ENCODE measurements around the gene NDUFV2.
"Not testable (repeated sequence)": the region's sequence is repeated elsewhere in the genome, so short reads cannot be mapped to it uniquely, and the experiment has no call there.

Gene NDUFV2

DNA sequence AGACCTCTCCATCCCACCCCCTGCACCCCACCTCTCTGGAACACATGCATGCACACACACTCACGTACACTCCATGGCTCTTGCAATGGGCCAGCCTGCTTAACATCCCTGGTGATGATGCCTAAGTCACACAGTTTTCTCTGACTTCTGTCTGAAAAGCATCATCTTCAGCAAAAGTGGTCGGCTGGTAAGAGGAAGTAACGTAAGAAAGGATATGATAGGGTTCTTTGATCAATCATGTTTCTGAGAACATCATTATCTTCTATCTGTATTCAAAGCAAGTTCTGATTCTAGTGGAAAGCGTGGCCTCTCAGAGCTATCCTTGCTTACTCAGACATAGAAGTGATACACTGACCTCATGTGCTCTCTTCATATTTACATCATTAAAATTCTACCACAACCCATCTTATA lies 11.4 kb upstream of the NDUFV2 start:
- no peak for DNase-seq

DNA sequence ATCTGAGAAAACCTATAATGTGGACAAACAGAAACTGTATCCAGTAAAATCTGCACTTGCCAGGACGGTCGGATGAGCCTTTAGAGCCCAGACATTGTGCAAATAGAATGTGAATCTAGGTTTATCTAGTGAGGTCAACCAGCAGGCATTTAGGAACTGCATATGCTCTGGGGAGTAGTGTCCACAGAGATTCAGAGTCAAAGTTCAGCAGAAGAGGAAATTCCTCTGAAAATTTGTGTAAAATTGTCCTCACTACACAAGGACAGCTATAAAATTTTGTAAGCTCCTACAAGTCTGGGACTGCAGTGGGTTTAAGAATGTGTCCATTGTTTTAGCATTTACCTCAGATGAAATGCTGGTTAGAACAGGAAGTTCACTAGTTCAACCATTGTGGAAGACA lies 9.8 kb upstream of the NDUFV2 start:
- DNase-seq: no peak

DNA sequence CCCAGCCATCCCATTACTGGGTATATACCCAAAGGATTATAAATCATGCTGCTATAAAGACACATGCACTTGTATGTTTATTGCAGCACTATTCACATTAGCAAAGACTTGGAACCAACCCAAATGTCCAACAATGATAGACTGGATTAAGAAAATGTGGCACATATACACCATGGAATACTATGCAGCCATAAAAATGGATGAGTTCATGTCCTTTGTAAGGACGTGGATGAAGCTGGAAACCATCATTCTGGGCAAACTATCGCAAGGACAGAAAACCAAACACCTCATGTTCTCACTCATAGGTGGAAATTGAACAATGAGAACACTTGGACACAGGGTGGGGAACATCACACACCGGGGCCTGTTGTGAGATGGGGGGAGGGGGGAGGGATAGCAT lies 9.4 kb upstream of the NDUFV2 start:
- not testable (repeated sequence) for DNase-seq

DNA sequence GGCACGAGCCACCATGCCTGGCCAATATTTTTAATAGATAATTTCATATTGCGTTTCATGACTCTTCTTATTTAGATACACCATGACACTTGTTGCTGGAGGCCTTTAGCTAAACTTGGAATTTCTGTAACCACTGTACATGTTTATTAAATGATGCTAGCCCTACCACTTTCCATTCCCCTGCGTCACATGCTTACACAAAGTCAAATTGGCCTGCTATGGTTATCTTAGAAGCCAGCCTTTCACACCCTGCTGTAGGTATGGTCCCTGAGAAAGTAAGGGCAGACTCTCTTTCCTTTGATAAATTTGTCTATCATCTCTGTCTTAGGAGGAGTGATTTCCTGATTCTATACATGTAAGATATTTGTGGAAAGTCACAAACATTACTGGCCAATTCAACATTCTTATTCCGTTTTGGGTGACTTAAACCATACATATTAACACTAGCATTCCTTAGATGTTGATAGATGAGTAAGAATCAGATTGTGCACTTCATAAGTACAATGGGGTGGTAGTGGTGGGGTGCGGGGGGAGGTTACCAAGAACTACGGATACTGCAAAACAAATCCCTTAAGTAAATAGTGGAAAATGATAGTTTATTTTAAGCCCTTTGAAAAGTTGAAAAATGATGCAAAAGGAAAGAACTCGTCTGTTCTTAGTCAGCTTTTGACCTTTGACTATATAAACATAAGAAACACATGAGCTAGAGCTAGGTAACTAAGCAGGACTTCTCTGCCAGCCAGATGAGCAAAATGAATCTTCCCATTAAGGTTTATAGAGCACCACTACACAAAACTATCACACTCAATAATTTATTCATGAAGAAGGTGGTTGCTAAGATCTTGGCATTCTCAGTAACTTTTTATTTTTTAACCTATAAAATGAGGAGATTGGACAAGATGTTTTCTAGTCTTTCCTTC lies 7.9 kb upstream of the NDUFV2 start:
- DNase-seq: no peak

DNA sequence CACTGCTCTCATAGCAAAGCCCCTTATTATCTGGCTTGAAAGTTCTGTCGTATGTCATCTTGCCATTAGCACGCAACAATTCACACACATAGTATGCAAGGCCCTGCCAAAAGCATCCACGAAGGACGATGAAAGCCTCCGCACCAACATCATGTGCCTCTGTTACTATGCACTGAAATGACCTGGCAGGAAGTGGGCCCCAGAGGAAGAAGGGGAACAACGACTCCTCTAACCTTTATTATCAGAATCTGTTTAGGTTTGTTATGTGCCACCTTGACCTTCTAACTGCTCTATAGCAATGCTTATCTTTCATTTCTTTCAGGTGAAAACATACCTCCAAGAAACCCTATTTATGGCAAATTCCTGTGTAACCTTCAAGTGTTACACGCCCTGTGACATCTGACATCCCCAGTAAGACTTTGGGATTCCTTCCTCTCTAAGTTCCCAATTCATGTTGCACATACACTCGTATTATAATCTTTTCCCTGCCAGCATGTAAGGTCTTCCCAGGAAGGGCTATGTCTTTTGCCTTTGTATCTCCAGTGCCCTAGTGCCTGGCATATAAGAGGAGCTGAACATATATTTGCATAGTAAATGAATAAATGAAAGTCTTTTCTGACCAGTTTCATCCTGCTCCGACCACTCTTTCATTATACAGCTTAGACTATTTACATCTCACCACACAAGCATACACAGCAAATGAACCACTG lies 7.0 kb upstream of the NDUFV2 start:
- no peak for DNase-seq

DNA sequence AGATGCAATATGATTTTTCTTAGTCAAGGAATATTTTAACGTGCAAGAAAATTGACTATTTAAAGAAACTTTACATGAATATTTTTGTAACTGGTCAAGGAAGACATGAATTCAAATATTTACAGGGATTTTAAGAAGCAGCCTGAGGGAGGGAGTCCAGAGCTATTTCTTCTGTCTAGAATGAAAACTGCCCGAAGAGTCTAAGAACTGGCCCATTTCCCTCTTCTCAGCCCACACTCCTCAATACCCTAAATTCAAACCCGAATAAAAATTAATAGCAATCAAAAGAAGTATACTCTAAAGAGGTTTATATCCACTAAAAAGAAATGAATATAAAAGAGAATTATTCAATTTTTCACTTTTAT lies 6.5 kb upstream of the NDUFV2 start:
- no peak for DNase-seq

DNA sequence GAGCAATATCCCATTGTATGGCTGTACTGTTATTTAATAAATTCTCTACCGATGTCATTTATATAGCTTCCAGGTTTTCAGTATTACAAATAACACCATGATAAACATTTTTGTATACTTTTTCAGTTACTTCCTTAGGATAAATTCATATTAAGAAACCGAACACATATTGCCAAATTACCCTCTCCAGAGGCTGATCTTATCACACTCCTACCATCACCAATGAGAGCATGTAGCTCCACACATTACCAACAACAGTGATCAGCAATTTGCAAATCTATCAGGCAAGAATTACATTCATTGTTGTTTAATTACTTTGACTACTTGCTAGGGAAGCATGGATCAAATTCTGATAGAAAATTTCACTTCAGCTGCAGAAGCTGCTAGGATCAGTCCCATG lies 5.8 kb upstream of the NDUFV2 start:
- DNase-seq: no peak

DNA sequence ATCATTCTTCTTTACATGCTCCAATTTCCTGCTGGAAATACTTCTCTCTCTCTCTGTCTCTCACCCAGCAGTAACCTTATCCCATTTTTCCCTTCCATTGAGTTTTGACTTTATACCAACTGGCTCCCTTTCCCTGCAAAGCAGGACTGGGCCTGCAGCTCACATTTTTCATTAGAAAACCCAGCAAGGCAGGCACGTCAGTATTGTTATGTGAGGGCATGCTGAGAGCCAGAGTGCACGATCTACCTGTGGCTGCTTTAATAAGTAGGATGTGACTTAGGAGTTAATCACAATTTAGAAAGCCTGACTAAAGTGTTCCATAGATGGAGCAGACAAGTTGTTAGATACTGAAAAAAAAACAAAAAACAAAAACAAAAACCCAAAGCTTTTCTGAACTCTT lies 5.2 kb upstream of the NDUFV2 start:
- DNase-seq: no peak

DNA sequence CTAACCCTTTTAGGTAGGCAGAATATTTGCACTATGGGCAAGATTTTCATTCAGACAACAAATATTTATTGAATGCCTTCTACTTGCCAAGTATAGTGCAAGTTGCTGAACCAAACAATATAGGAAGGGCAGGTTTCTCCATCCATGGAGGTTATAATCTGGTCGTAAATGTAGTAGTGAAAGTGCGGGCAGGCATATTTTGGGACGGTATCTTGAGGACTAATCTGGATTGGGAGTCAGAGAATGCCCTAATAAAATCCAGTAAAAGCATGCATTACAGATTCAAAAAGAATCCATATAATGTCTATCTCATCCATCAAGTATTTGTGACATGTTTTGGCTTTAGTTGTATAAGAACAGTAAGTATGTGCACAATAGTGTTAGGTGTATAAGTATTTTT lies 1.7 kb upstream of the NDUFV2 start:
- no peak for DNase-seq

DNA sequence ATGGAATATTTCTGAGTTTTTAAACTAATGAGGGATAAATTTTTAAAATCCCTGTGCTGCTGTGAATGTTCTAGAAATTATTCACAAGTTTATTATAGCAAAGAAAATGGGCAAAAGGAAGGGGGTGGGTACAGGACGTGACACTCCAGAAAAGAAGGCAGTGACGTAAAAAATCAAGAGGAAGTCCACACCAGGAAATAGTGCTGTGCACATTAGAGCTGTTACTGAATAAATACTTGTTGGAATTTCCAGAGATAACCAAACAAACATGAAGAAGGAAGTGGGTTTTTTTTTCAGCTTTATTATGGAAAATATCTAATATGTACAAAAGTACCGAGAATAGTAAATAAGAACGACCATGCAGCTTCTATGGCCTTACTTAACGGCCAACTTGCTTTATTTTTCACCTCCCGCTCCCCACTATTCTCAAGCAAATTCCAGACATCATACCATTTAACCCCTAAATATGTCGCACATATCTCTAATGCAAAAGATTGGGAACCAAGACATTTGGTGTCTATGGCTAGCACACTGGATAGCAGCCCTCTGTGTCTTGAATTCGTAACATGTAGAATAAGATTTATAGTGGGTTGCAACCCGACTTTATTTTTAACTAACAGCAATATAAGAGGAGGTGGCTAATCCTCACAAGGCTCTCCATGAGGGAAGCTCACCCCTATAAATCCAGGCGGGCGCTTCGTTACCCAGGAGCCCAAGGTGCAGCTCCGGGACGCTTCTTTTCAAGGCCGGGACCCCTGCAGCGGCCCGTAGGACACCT lies 580 bp upstream of the NDUFV2 start:
- no peak for DNase-seq

DNA sequence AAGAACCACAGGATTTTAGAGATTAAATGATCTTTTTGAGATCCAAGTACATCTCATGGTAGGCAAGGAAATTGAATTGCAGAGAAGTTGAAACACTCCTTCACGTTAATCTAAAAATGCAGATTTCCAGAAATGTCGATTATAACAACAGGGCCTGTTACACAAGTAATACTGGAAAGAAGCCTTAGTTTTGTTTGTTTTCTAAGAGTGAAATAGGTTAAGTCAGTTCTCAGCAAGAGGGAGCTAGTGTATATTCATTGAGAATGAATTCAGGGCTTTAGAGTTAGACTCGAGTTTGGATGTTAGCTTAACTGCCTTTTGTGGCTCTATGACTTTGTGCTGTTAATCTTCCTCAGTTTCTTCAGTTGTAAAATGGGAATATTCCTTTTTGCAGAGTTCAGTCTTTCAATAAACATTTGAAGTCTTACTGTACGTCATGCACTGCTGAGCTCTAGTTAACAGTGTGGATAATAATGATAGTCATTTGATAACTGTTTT lies 926 bp downstream of the NDUFV2 start:
- DNase-seq: no peak

DNA sequence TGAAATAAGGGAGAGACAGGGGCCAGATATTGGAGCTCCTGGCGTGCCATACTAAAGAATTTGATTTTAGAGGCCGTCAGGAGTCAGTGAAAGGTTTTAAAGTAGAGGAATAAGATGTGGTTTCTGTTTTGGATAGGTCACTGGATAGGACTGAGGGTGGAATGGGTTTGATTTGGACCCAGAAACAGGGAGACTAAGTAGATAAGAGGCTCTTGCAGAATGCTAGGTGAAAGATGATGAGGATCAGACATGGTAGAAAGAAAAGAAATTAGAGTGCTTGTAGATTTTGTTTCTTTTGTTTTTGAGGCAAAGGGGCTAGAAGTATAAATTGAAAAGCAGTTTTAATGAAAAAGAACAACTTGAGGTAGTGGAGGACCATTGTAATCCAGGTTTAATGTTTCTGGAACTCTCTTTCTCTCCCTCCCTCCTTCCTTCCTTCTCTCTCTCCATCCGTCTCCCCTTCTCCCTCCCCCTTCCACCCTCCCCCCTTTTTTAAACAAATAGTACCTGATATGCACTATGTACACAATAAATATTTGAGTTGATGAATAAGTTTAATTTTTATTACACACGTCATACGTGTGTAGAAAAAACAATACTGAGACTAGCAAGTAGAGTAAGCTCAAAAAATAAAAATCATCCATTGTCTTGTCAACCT lies 1.9 kb downstream of the NDUFV2 start:
- DNase-seq: no peak

DNA sequence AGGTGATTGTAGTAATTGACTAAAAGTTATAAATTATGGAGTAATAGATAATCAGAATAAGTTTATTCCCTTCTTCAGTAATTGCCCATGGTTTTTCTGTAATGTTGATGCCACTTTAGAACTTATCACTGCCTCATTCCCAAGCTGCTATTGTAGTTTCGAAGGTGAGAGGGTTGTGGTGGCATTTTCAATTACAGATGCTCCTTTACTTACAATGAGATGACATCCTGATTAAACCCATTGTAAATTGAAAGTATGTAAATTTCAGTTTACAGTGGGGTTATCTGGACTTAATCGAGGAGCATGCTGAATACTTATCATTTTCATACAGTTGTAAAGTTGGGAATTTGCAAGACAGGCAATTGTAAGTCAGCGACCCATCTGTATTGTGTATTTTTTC lies 2.9 kb downstream of the NDUFV2 start:
- no peak for DNase-seq

DNA sequence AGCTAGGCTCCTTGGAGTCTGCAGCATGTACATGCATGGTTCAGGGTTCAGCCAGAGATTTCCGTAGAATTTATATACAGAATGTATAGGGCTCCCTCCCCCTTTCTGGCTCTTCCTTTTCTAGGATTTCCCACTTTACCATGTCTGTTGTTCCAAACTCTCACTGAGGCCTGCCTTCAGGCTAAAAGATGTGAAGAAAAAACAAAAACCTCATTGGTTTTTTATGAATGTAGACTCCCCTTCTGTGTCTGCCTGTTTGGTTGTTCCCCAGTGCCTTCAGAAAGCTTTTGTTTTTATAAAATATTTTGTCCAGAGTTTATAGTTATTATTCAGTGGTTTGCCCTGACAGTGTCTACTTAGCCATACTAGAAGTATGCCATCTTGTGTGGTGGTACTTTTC lies 3.6 kb downstream of the NDUFV2 start:
- no peak for DNase-seq

DNA sequence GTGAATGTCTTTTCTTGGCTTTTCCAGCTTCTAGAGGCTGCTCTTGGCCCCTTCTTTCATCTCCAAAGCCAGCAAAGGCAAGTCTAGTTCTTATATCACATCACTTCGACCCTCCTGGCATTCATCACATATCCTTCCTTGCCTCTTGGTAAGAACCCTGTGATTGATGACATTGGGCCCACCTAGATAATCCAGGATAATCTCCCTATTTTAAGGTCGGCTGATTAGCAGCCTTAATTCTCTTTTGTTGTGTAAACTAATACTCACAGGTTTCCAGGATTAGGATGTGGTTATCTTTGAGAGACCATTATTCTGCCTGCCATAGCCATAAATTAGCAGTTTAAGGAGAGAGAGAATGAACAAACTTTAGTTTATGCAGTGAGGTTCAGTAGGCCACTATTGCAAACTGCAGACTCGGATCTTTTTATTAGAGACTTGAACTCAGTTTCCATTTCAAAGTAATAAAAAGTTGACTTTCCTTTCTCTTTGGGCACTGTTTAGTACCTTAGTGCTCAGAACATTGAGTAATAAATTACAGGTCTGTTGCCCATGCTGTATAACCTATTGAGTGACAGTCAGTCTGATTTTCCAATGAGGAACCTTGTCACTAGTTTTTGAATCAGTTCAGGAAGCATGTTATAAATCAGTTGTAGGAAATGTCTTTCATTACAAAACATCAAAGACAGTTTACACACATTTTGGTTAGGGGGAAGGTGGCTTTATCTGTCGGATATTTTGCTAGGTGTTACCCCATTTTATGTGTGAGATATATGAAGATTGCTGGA lies 4.5 kb downstream of the NDUFV2 start:
- no peak for DNase-seq

DNA sequence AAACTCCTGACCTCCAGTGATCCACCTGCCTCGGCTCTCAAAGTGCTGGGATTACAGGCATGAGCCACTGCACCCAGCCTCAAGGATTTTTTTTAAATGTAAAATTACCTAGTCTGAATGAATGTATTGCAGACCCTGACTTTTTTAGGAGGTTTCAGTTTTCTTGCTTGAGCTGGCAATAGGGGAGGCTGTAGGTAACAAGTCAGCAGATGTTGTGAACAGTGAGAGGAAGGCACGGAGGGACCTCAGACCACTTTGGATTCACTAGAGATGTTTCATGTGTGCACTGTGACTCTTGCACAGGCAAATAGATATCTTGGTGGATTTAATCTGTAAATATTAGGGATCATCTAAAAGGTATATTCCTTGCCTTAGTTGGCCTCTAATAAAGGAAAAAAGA lies 6.4 kb downstream of the NDUFV2 start:
- DNase-seq: no peak

DNA sequence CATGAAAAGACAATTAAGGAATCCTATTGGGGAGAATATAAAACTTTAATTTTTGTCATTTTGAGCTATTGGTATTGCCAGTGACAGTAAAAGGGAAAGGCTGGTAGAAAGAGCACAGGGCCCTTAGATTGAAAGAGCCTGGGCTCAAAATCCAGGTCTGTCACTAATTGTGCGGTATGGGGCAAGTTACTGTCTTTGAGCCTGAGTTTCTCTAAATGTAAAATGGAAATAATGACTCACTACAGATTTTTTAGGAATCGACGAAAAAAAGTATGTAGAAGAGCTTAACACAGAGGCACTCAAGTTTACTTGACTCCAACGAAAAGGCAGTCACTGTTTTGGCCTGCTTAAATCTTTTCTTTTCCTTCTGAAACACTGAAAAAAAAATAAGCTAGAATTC lies 7.0 kb downstream of the NDUFV2 start:
- DNase-seq: no peak

DNA sequence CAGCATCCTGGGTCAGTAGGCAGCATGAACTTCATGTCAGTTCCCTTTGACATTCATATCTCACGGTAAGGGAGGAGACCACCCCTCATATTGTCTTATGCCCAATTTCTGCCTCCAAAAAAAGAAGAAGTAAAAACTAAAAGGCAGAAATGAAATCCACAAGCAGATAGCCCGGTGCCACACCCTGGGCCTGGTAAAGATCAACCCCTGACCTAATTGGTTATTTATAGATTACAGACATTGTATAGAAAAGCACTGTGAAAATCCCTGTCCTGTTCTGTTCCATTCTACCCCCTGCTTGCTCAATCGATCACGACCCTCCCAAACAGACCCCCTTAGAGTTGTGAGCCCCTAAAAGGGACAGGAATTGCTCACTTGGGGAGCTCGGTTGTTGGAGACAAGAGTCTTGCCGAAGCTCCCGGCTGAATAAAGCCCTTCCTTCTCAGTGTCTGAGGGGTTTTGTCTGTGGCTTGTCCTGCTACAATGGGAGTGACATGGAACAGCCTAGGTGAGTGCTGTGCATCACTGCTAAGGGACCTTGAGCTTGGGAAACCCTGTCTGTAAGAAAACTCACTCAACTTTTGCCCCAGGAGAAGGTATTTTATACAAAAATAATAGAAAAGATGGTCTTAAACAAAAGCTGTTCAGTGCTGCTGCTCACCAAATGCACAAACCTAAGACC lies 11.1 kb downstream of the NDUFV2 start:
- DNase-seq: no peak

DNA sequence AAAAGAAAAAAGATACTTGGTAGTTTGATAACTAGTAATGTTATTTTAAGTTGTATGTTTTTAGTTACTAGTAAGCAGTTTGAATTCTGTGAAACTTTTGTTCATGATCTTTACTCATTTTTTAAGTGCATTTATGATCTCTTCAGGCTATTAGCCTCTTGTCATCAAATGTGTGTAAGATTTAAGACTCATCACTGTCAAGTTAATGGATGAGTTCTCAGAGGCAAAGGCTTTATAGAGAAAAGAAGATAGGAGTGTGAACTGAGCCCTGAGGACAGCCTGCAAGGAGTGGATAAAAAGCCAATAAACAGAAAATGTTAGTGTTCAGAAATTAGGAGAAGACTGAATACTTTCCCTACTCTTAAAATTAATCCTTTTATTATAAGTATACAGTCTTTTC lies 13.5 kb downstream of the NDUFV2 start:
- no peak for DNase-seq

DNA sequence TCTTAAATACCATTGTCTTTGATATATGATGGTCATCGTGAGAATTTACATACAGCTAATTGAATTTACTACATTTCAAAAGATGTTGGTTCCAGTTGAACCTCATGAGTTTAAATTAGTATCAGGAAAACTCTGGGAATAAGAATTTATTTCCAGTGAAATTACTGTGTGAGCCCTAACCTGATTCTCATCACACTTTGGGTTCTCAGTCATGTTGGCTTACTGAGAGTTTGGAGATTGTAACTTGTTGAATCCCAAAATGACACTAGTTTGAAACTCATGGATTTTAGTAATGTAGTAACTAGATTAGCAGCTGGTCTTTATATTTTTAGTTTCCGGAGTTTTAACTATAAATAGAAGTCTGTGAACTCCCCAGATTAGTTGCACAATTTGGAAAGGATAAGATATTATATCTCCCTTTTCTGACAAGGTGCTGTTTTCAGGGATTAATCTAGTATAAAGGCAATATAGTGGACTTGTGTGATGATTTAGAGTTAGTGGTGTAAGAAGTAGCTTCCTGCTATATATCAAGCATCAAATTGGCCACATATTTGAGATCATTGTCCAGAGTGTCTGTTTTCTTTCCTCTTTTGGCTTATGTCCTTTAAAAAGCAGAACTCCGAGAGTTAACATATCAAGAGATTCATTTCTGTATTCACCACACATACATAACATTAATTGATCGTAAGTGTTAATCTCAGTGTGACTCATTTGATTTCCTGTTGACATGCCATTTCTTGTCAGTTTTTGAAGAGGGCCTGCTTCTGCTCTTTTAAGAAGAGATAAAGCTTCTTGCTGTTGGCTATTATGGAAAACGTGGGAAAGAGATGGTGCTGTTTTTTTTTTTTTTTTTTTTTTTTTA lies 15.7 kb downstream of the NDUFV2 start:
- DNase-seq: no peak

DNA sequence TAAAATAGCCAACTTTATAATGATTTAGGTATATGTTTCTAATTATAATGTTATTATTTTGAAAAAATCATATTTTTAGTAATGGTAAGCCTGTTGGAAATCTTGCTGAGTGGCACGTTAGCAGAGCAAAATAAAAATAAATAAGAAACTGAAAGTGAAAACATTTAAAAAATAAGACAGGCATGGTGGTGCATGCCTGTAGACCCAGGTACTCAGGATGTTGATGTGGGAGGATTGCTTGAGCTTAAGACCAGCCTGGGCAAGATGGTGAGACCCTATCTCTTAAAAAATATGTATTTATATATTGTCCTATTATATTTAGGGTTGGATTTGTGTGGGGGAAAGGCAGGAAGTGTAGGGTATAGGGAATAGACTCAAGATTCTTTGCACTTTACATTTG lies 18.3 kb downstream of the NDUFV2 start:
- DNase-seq: no peak

Data from activated T-cell treated with anti-CD3 and anti-CD28 coated beads for 4 hours (primary cell).